ENCODE data around the gene AUTS2.

- TF ChIP-seq GATA2 (IDR thresholded peaks at IDR 0.05; ENCODE audit: low read depth, low read length) (no peak), GATA3 (IDR thresholded peaks at IDR 0.05; ENCODE audit: low read depth, low read length) (no peak)
Measured at GRCh38 chr7:70660819-70661191, 1062.5 kb downstream of the AUTS2 start.
